GM18505 (cell line): Measurements from ENCODE around the gene DOCK1.

Source experiments
- ATAC-seq: cut with Tn5 transposase; IDR thresholded peaks from one replicate; pipeline ENCODE4 v1.9.1; 2021; ENCODE audit not compliant: unreplicated experiment
- POLR2A ChIP-seq: IDR thresholded peaks from 4 replicates; pipeline ENCODE4 v1.6.1; 2011; ENCODE audit warnings: borderline replicate concordance; ENCODE audit not compliant: insufficient read depth, insufficient read length; ENCODE audit errors: extremely low read depth

DOCK1 gene

GRCh38 chr10:126959906-126960685 is 54.9 kb downstream of the DOCK1 start:
- no peak for ATAC-seq
- no peak for TF ChIP-seq POLR2A

DNA sequence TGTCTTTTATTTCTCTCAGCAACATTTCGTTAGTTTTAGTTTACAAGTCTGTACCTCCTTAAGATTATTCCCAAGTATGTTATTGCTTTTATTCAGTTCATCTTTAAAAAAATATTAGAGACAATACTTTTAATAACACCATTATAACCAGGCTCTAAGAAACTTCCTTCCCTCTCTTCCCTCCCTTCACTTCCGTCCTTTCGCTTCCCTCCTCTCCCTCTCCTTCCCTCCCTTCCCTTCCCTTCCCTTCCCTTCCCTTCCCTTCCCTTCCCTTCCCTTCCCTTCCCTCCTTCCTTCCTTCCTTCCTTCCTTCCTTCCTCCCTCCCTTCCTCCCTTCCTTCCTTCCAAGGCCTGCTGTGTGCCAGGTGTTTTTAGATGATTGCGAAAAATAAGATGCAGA is 58.1 kb downstream of the DOCK1 start:
- no peak for ATAC-seq
- TF ChIP-seq POLR2A: no peak

DNA sequence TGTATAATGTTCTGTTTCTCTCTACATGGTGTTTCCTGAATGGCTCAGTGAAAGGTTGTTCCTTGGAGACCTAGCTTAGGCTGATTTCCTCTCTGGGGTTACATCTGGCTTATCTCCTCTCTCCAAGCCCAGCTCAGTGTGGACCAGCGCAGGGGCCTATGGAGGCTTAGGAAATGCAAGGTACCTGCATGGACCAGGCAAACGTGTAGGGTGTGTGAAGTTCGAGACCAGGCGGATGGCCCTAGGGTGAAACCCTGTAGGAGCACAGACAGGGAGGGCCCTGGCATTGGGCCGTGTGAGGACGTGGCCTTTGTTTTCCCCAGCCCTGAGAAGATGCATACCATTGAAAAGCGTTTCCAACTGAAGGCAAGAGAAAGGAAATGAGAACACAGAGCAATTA is 59.0 kb downstream of the DOCK1 start:
- ATAC-seq: no peak
- TF ChIP-seq POLR2A: no peak

- no peak for ATAC-seq
- TF ChIP-seq POLR2A: no peak
Observed at GRCh38 chr10:126966938-126967337, 61.7 kb downstream of the DOCK1 start.

DNA sequence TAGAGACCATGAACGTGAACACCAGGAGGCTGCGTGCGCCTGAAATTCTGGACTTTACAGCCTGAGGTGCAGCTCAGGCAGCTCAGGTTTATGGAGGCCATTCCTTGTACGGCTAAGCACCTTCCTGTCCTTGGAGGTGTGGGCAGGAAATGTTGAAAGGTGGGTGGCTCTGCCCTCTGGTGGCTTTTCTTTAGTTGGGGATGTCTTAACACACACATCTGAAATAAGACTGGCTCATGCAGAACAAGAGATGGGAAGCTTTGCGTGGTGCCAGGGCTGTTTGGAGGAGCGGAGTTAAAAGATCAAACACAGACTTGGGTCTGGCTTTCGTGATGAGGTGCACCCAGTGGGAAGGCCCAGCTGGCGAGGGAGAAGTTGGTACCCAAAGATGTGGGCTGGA is 64.1 kb downstream of the DOCK1 start:
- no peak for TF ChIP-seq POLR2A
- ATAC-seq: no peak

- no peak for TF ChIP-seq POLR2A
- ATAC-seq: no peak
Observed at GRCh38 chr10:126972635-126973414, 67.6 kb downstream of the DOCK1 start.

DNA sequence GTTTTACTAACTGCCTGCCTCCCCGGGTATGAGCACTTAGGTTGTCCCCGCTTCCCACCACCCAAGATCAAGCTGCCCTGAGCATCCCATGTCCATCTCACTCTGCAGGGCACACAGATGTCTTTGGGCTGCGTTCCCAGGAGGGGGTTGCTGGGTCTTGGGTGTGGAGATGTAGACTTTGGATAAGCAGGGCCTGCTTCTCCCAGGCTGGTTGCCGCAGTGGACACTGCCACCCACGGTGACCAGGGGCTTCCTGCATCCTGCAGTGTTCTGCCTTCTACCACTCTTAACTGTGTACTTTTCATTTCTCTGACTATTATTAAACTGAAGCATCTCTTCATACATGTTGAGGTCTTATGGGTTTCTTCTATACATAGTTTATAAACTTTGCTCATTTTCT is 70.0 kb downstream of the DOCK1 start:
- no peak for TF ChIP-seq POLR2A
- no peak for ATAC-seq

GRCh38 chr10:126977216-126977615 is 72.0 kb downstream of the DOCK1 start:
- no peak for ATAC-seq
- no peak for TF ChIP-seq POLR2A

- no peak for ATAC-seq
Observed at GRCh38 chr10:126979311-126979710, 74.1 kb downstream of the DOCK1 start.

GRCh38 chr10:126993208-126993607 is 88.0 kb downstream of the DOCK1 start:
- no peak for ATAC-seq
- no peak for TF ChIP-seq POLR2A

More at GRCh38 chr10:126979311-126979710, 74.1 kb downstream of the DOCK1 start:
- TF ChIP-seq POLR2A: no peak

GRCh38 chr10:126997801-126998590 is 92.8 kb downstream of the DOCK1 start:
- TF ChIP-seq POLR2A: no peak
- no peak for ATAC-seq

- ATAC-seq: no peak
- TF ChIP-seq POLR2A: no peak
Observed at GRCh38 chr10:127000598-127000997, 95.4 kb downstream of the DOCK1 start.

DNA sequence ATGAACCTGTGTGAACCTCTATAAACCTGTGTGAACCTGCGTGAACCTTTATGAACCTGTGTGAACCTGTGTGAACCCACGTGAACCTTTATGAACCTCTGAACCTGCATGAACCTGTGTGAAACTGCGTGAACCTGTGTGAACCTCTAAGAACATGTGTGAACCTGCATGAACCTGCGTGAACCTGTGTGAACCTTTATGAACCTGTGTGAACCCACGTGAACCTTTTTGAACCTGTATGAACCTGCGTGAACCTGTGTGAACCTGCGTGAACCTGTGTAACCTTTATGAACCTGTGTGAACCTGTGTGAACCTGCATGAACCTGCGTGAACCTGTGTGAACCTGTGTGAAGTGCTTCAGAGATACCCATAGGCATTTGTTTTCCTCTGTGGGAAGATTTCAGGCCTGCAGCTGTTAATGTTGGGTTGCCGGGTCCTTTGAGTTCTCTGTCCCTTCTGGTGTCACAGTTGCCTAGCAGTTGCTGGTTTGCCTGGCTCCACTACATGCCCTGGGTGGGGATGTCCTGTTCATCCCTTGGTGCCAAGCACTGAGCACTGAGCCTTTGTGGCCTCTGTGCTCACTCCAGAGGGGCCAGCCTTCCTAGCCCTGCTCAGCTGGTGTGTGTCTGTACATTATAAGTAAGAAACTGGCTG is 97.9 kb downstream of the DOCK1 start:
- no peak for ATAC-seq
- no peak for TF ChIP-seq POLR2A

DNA sequence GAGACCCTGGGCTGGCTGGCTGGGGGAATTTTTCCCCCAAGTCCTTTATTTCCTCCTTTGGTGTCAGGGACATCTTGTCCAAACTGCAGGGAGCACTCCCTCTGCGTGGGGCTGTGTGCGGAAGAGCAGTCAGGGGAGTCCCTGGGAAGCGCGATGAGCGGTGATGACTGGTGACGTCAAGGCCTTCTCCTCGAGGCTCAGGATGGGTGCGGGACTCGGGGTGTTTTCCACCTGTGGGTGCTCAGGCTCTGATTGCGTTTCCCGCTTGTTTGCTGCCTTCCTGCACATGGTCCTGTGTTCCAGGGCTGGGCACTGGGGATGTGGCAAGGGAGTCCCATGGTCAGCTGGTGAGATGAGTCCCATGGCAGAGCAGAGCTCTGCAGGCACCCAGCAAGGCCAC is 101.2 kb downstream of the DOCK1 start:
- ATAC-seq: no peak
- TF ChIP-seq POLR2A: no peak

DNA sequence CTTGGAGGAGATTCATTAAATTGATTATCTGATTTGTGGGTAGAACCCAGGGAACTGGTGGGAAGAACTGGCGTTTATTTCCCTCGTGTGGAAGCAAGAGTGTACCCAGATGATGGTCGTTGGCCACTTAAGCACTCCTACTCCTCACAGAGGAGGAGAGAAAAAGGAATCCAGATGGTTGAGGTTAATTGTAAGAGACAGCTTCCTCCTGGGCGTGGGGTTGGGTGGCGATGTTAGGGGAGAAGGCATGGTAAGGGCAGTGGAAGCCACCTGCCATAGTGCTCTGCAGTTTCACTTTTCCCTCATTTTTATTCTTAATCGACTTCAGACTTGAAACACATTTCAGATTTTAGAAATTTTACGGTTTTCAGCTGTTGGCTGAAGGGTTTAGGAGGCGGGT is 104.1 kb downstream of the DOCK1 start:
- no peak for ATAC-seq
- TF ChIP-seq POLR2A: no peak
